ENCODE measurements around the gene FAR2. TPM values are rescaled to one million over a fixed set of nuclear protein-coding genes. Genes with fewer than 3 reads are reported as not detected.
"Not testable (repeated sequence)": the region's sequence is repeated elsewhere in the genome, so short reads cannot be mapped to it uniquely, and the experiment has no call there.

Gene FAR2
- total RNA-seq, 2 experiments from 2014 or later = 9.2 to 9.9 TPM

DNA sequence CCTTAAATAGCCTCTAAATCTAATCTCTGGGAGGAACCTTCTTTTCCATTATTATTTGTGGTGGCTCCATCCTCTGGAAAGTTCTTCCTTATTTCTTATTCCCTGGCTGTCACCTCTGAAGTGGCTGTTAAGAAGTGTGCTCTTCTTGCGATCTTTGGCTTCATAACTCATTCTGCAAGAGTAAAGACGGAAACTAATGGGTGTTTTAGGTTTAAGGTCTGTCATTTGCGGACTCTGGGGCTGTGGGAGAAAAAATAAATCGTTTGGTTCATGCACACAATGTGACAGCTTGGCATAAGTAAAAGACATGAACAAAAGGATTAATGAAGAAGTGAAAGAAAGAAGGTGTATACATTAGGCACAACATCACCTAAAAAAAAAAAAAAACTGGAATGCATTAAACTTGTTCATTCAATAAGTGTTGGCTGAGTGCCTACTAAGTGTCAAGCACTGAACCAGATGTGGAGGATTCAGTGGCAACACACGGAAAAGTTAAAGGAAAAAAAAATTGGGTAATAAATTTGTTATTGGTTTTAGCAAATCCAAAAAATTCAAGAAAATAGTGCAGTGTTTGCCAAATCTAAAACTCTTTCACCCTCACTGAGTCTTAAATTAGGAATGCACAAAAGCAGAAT is 132.4 kb downstream of the FAR2 start:
- Mint-ChIP-seq H3K27me3 (no peaks in the 10 kb centered on the region), H3K4me1 (ENCODE audit: low read depth) (no peaks in the 10 kb centered on the region), H3K4me3 (no peak overlapping the region), H3K36me3 (no peaks in the 10 kb centered on the region), H3K9me3 (no peaks in the 10 kb centered on the region), H3K27ac (no peak overlapping the region)
- intact Hi-C loops (cut with micrococcal nuclease) = no loop called here
- POLR2A ChIA-PET = interaction anchor here (0.7 kb wide), 1 partner anchor 848 kb away, joined by 4 read pairs; no protein-coding TSS in a partner anchor
- CTCF ChIA-PET = no interaction called here
- DNase-seq = no peak

DNA sequence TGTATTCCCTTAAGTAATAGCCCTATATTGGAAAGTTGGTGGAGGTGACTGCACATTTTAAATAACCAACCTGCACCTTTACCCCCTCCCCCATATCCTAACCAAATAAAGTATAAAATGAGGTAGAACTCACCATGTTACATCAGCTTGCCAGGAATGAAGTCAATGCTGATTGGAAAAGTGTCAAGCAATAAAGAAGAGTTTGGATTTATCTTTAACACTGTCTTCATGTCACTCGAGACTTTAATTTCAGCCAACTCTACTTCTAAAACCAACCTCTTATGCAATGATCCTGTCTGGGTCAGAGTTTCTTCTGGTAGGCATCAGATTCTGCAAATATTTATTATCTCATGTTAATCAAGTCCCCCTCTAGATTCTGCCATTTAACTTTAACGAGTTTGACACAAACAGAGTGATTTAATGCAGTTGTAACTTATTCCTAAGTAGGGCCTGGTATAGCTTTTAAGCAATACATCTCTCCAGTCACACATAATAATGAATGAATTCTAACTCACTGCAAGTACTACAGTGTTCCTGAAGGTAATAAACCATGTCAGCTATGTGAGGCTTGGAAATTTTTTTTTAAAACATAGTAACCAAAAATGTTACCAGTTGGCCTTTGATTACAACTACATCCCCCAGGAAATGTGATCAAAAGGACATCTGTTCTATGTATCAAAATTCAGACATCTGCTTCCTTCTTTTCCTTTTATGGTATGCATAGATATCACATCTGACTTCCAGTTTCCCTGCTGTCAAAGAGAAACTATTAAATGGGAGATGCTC is 133.1 kb downstream of the FAR2 start:
- POLR2A ChIA-PET = no interaction called here
- intact Hi-C loops (cut with micrococcal nuclease) = no loop called here

DNA sequence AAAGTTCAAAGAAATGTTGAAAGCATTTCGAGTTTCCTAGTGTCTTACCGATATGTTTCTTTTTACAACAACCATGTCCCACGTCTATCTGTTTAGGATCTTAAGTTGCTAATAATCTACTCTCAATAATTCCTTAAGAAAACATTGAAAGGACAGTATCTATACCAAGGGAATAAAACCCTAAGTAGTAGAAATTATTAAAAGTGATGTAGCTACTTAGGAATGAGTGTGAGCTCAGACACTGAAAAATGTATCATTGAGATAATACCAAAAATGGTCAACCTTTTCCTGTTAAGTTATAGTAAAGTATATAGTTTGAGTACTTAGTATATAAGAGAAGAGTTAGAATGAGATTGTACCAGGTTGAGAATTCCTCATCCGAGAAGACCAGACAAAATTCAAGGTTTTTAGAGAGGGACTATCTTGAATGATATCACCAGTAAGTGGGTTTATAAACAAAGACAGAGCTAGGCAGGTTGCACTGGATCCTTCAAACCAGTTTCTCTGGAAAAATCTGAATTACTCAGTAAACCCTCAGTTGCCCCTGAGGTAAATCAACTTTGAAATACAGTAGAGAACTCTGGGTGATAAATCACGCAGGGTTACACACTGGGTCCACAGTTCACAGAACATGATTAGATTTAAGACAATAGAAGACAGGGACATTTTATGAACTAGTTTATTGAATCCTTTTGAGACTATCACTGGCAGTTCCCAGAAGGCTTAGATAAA is 135.1 kb downstream of the FAR2 start:
- no peaks in the 10 kb centered on the region for H3K27me3 Mint-ChIP-seq
- no peaks in the 10 kb centered on the region for H3K36me3 Mint-ChIP-seq
- H3K4me3 Mint-ChIP-seq = no peak overlapping the region
- ChIA-PET POLR2A (no interaction called here), CTCF (no interaction called here)
- H3K4me1 Mint-ChIP-seq (ENCODE audit: low read depth) = no peaks in the 10 kb centered on the region
- no peaks in the 10 kb centered on the region for H3K9me3 Mint-ChIP-seq
- intact Hi-C loops (cut with micrococcal nuclease) = no loop called here
- DNase-seq = no peak
- H3K27ac Mint-ChIP-seq = no peak overlapping the region

More for the DNA sequence above, 133.1 kb downstream of the FAR2 start:
- CTCF ChIA-PET = no interaction called here
- DNase-seq = no peak
- H3K36me3 Mint-ChIP-seq = no peaks in the 10 kb centered on the region
- no peak overlapping the region for H3K4me3 Mint-ChIP-seq
- H3K27me3 Mint-ChIP-seq = no peaks in the 10 kb centered on the region
- no peak overlapping the region for H3K27ac Mint-ChIP-seq
- H3K4me1 Mint-ChIP-seq (ENCODE audit: low read depth) = no peaks in the 10 kb centered on the region
- H3K9me3 Mint-ChIP-seq = no peaks in the 10 kb centered on the region

DNA sequence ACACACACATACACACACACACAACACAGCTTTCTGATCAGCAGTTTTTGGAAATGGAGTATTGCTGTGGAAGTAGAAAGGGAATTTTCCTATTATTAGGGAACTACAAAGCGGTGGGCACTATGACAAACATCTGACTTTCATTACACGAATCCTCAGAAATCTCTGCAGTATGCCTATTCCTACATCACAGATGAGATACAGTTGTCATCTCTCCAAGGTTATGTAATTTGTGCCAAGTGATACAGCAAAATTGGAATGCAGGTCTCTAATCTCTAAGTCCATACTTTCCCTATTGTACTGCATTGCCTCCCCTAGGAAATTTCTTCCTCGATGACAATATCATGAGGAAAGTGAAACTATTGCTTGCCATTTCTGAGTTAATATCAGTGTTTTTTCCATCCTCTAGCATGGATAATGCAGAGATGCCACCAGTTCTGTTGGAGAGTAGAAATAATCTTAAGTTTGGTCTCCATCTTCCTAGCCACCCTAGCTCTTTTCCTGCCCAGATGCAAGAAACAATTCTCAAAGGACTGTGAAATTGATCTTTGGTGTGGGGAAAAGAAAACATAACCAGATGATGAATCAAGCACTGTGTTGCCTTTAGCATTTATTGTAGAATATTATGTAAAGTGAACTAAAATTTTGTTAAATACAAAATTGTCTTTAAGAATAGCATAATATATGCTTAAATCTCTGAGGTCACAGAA is 137.2 kb downstream of the FAR2 start:
- POLR2A ChIA-PET = no interaction called here

DNA sequence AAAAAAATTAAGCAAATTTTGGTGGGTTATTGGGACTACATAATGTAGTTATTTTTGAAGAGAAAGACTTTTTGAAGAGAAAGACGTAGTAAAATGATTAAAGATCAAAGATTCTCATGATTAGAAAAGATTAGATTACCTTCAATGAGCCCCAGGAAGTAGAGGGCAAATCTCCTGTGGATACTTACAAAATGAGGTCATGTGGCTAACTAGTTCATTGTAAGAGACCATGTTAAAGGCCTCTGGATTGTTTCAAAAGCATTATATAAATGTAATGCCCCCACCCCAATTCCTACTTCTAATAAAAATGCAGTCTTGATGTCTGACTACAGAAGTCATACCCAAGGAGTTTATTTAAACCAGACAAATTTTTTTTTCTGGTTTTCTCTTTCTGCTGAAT is 138.5 kb downstream of the FAR2 start:
- intact Hi-C loops (cut with micrococcal nuclease) = no loop called here
- H3K4me3 Mint-ChIP-seq = no peak overlapping the region
- CTCF ChIA-PET = no interaction called here

More for the DNA sequence above, 137.2 kb downstream of the FAR2 start:
- H3K4me1 Mint-ChIP-seq (ENCODE audit: low read depth) = no peaks in the 10 kb centered on the region
- no peak overlapping the region for H3K4me3 Mint-ChIP-seq
- H3K9me3 Mint-ChIP-seq = peaks cover 5% of the 10 kb centered on the region
- intact Hi-C loops (cut with micrococcal nuclease) = no loop called here
- CTCF ChIA-PET = no interaction called here
- no peak overlapping the region for H3K27ac Mint-ChIP-seq
- no peak for DNase-seq
- peaks cover 3% of the 10 kb centered on the region for H3K36me3 Mint-ChIP-seq
- H3K27me3 Mint-ChIP-seq = no peaks in the 10 kb centered on the region

DNA sequence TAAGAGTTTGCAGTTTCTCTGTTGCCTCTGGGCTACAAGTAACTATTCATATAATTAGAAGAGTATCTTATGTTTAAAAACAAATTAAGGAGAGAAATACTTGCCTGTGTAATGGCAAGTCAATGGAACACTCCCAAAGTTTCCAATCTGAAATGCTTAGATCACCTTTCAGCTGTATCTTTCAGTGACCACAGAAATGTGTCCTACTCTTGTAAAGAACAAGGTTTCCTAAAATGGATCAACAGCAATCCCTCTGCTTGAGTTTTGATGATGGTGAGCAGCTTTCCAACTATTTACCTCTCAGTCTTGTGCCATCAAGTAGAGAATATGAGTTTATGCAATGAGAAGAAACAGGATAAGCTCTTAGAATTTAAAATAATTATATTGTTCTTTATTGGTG is 139.0 kb downstream of the FAR2 start:
- peaks cover 3% of the 10 kb centered on the region for H3K36me3 Mint-ChIP-seq
- ChIA-PET CTCF (no interaction called here), POLR2A (no interaction called here)
- no peaks in the 10 kb centered on the region for H3K4me1 Mint-ChIP-seq (ENCODE audit: low read depth)
- no peak overlapping the region for H3K27ac Mint-ChIP-seq
- no peaks in the 10 kb centered on the region for H3K27me3 Mint-ChIP-seq
- no peak for DNase-seq
- intact Hi-C loops (cut with micrococcal nuclease) = no loop called here
- H3K9me3 Mint-ChIP-seq = peaks cover 5% of the 10 kb centered on the region
- no peak overlapping the region for H3K4me3 Mint-ChIP-seq

More for the DNA sequence above, 138.5 kb downstream of the FAR2 start:
- no peaks in the 10 kb centered on the region for H3K4me1 Mint-ChIP-seq (ENCODE audit: low read depth)
- POLR2A ChIA-PET = no interaction called here
- no peak overlapping the region for H3K27ac Mint-ChIP-seq
- H3K27me3 Mint-ChIP-seq = no peaks in the 10 kb centered on the region
- peaks cover 3% of the 10 kb centered on the region for H3K36me3 Mint-ChIP-seq
- peaks cover 5% of the 10 kb centered on the region for H3K9me3 Mint-ChIP-seq
- DNase-seq = no peak

DNA sequence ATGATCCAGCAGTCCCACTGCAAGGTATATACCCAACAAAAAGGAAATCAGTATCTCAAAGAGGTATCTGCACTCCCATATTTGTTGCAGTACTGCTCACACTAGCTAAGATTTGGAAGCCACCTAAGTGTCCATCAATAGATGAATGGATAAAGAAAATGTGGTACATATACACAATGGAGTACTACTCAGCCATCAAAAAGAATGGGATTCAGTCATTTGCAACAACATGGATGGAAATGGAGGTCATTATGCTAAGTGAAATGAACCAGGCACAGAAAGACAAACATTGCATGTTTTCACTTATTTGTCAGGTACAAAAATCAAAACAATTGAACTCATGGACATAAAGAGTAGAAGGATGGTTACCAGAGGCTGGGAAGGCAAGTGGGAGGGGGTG is 141.4 kb downstream of the FAR2 start:
- CTCF ChIA-PET; POLR2A ChIA-PET; H3K27ac Mint-ChIP-seq; H3K36me3 Mint-ChIP-seq; intact Hi-C loops (cut with micrococcal nuclease); H3K4me1 Mint-ChIP-seq (ENCODE audit: low read depth); H3K4me3 Mint-ChIP-seq; H3K9me3 Mint-ChIP-seq; DNase-seq; H3K27me3 Mint-ChIP-seq: not testable (repeated sequence)

DNA sequence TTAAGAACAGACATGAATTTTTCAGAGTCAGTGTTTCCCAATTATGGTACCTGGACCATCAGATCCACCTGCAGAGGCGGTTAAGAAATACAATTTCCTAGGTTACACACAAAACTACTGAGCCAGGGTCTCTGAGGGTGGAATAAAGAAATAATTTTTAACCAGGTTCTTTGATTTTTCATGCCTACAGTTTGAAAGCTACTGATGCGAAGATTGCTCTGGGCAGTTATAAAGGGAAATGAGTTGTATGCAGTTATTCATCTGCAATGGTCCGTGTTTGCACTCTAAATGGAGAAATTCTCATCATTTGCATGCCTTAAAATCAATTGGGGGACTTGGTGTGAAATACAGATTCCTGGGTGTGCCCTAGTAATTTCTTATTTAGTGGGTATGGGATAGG is 142.1 kb downstream of the FAR2 start:
- H3K36me3 Mint-ChIP-seq = peaks cover 3% of the 10 kb centered on the region
- no peaks in the 10 kb centered on the region for H3K27me3 Mint-ChIP-seq
- H3K27ac Mint-ChIP-seq = no peak overlapping the region
- H3K4me3 Mint-ChIP-seq = no peak overlapping the region
- H3K9me3 Mint-ChIP-seq = peaks cover 5% of the 10 kb centered on the region
- ChIA-PET CTCF (no interaction called here), POLR2A (no interaction called here)
- H3K4me1 Mint-ChIP-seq (ENCODE audit: low read depth) = no peaks in the 10 kb centered on the region
- intact Hi-C loops (cut with micrococcal nuclease) = no loop called here
- DNase-seq = no peak

DNA sequence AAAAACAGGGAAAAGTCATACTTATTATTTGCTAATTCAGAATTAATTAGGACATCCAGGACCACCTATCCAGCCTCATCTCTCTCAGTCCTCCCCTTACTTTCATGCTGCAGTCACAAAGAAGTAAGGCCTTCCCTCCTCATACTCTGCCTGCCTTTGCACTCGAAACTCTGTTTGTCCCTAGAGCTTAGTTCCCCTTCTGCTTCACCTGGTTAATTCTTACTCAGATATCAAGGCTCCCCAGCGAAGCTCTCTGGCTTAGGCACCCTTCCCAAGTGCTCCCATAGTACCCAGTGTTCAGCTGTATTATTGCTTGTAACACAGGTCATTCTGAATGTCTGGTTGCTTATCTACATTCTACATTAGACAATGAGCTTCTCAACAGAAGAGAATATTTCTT is 150.6 kb downstream of the FAR2 start:
- Mint-ChIP-seq H3K27me3 (no peaks in the 10 kb centered on the region), H3K36me3 (no peaks in the 10 kb centered on the region), H3K4me1 (ENCODE audit: low read depth) (no peaks in the 10 kb centered on the region), H3K27ac (no peak overlapping the region), H3K9me3 (no peaks in the 10 kb centered on the region), H3K4me3 (no peak overlapping the region)
- ChIA-PET POLR2A (no interaction called here), CTCF (interaction anchor here (1.8 kb wide), 1 partner anchor 18 kb away, joined by 5 read pairs; no protein-coding TSS in a partner anchor)
- intact Hi-C loops (cut with micrococcal nuclease) = no loop called here
- DNase-seq = no peak

DNA sequence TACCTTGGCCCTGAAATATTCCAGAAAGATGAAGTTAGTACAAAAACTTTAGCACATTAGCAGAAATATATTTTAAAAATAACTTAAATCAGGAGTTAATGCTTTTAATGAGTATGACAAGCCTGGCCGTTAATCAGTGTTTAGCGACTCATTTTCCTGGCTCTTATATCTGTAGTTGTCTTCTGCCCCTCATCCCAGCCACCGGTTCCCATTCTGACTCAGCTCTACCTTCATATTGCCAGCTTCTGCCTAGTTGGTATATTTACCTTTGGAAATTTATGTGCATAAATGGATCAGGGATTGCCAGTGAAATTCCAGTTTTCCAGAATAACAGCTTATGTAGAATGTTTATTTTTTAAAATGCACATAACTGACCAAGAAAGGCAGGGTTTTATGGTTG is 152.0 kb downstream of the FAR2 start:
- Mint-ChIP-seq H3K4me1 (ENCODE audit: low read depth) (no peaks in the 10 kb centered on the region), H3K27ac (no peak overlapping the region), H3K27me3 (no peaks in the 10 kb centered on the region), H3K9me3 (no peaks in the 10 kb centered on the region), H3K4me3 (no peak overlapping the region), H3K36me3 (no peaks in the 10 kb centered on the region)
- POLR2A ChIA-PET = no interaction called here
- intact Hi-C loops (cut with micrococcal nuclease) = no loop called here
- no peak for DNase-seq
- CTCF ChIA-PET = no interaction called here

DNA sequence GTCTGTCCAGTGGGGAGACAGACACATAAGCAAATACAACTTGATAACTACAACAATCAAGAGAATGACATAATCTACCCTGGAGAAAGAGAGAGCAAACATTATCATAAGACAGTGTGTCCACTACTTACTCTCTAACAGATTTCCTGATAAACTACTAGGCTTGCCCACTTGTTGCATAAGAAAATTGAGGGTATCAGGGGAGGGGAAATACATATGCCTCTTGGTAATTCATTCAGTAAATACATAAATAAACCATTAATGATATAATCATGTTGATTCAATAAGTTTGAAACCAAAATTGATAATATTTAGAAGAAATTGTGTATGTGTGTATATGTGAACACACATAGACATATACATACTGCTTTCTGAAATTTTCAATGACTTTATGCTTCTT is 155.3 kb downstream of the FAR2 start:
- no peak overlapping the region for H3K4me3 Mint-ChIP-seq
- CTCF ChIA-PET = no interaction called here
- H3K27me3 Mint-ChIP-seq = no peaks in the 10 kb centered on the region
- H3K9me3 Mint-ChIP-seq = no peaks in the 10 kb centered on the region
- no peaks in the 10 kb centered on the region for H3K4me1 Mint-ChIP-seq (ENCODE audit: low read depth)
- no peak overlapping the region for H3K27ac Mint-ChIP-seq
- DNase-seq = no peak
- intact Hi-C loops (cut with micrococcal nuclease) = no loop called here
- H3K36me3 Mint-ChIP-seq = no peaks in the 10 kb centered on the region
- POLR2A ChIA-PET = no interaction called here

DNA sequence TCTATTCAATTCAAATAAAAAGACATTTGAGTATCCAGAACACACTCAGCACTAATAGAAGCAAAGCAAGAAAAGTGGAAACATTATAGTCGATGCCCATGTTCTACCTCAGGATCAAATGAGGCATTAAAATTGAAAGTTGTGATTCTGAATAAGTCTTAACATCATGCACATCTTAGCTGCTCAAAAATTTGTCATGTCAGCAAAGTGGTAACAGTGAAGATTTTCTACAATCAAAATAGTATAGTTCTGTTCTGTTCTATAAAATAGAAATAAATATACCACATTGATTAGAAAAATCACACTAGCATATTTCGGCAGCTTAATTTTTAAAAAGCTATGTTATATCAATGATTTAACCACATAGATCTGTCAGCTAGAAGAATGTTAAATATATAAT is 157.2 kb downstream of the FAR2 start:
- no peak overlapping the region for H3K27ac Mint-ChIP-seq
- no peaks in the 10 kb centered on the region for H3K9me3 Mint-ChIP-seq
- ChIA-PET POLR2A (no interaction called here), CTCF (interaction anchor here (1.5 to 3.4 kb wide), 2 partner anchors 11 kb away, joined by 5 to 21 read pairs; no protein-coding TSS in a partner anchor)
- no peaks in the 10 kb centered on the region for H3K27me3 Mint-ChIP-seq
- H3K36me3 Mint-ChIP-seq = no peaks in the 10 kb centered on the region
- no peak for DNase-seq
- no peaks in the 10 kb centered on the region for H3K4me1 Mint-ChIP-seq (ENCODE audit: low read depth)
- no peak overlapping the region for H3K4me3 Mint-ChIP-seq
- intact Hi-C loops (cut with micrococcal nuclease) = no loop called here
